ENCODE data around the gene HMCN1.
"Not testable (repeated sequence)": the region's sequence is repeated elsewhere in the genome, so short reads cannot be mapped to it uniquely, and the experiment has no call there.

Gene HMCN1

DNA sequence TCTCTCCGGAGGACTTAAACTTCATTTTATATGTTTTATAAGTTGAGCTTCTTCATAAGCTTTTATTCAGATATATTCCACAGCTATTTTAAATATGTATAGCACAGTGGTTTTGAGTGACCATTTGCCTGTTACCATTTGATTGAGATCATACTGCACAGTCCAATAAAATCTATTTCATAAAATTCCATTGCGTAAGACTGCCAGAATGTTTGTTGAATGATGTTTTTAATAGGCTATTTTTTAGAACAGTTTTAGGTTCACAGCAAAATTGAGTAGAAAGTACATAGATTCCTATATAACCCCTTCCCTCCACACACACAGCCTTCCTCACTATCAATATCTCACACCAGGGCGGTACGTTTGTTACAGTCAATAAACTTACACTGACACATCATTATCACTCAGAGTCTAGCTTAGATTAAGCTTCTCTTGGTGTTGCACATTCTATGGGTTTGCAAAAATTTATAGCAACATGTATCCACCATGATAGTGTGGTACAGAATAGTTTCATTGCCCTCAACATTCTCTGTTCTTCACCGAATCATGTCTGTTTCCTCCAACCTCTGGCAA lies 433.0 kb downstream of the HMCN1 start:
- DNase-seq = no peak

DNA sequence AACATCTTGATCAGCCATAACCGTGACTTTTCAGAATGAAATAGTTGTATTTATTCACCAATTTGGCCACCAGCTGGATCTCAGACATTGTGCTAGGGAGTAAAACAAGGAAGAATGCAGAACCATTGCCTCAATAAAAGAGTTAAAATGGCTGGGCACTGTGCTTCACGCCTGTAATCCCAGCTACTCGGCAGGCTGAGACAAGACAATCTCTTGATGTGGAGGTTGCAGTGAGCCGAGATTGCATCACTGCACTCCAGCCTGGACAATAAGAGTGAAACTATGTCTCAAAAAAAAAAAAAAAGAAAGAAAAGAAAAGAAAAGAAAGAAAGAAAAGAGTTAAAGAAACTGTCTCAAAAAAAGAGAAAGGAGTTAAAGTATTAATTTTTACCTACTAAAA lies 441.4 kb downstream of the HMCN1 start:
- no peak for DNase-seq

DNA sequence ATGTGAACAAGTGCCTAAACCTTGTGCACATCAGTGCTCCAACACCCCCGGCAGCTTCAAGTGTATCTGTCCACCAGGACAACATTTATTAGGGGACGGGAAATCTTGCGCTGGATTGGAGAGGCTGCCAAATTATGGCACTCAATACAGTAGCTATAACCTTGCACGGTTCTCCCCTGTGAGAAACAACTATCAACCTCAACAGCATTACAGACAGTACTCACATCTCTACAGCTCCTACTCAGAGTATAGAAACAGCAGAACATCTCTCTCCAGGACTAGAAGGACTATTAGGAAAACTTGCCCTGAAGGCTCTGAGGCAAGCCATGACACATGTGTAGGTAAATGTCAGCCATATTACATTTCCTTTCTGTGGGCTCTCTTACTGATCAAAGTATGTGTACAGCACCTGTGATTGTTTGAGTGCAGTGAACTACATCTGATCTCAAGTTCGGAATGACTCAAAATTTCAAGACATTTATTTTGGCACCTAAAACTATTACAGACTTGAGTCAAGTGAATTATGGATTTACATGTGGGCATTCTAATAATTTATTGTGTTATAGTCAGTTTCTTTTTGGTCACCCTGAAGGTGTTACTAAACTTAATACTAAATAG lies 444.3 kb downstream of the HMCN1 start:
- no peak for DNase-seq

DNA sequence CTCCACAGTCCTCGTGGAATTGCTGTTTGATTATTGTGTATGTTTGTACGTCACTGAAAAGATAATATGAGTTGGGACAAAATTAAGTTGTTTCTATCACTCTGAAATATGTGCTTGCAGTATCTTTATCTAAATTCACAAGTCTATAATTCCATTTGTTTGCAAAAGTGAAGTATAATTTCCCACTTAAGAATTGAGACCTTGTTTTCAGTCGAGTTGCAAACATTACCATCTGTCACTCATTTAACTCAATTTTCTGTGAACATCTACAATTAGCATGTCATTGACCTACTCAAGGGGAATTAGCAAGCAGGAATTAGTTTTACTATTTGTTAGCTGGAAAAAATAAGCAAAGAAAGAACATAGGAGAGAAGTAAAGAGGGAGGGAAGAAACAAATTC lies 445.0 kb downstream of the HMCN1 start:
- DNase-seq = no peak

DNA sequence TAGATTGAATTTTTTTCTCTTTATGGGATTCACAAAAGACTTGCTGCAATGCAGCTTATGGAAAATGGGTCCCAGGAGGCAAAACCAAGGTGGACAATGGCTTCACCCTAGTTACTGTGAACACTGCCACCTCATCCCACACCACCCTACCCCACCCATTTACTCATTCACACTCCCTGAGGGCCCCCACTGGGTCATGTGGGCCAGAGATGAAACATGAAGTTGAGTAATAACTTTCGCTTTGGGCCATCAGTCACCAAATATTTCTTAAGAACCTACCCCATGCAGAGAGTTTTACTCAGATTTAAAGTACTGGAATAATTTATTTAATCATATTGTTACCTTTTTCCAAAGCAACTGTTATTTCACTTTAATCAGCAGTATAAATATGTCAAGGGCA lies 449.0 kb downstream of the HMCN1 start:
- DNase-seq = peak; percentile 63

DNA sequence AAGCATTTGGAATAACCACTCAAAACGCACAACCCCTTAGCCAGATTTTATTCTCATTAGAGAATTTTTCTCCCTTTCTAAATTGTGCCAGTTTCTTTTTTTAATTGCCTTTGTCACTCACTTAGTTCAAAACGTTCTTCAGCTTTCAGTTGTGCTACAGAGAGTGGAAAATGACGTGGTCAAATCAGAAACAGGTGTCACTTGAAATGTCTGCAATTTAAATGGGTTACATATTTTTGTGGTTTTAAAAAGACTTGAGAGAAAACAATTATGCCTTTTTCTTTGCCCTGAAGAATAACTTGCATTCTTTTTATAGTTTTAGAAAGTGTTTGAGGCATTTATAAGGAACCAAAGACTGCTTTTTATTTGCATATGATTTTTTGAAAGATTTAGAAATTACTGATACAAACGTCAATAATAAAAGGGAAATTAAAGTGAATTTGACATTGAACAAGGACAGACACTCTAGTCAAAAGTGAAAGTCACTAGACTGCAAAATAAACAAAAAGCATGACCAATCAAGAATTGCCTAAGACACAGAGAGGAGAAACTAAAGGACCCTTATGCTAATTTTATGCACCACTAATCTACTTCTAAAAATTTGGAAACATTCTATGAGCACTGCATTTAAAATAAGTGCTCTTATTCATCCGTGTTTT lies 449.9 kb downstream of the HMCN1 start:
- no peak for DNase-seq

DNA sequence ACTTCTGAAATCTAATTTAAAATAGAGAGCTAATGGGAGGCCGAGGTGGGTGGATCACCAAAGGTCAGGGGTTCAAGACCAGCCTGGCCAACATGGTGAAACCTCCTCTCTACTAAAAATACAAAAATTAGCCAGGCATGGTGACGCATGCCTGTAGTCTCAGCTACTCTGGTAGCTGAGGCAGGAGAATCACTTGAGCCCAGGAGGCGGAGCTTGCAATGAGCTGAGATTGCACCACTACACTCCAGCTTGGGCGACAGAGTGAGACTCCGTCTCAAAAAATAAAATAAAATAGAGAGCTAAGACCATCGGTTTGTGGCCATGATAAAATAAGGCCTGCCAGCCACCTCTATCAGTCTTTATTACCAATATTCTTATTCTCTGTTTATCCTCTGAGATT lies 452.1 kb downstream of the HMCN1 start:
- not testable (repeated sequence) for DNase-seq

DNA sequence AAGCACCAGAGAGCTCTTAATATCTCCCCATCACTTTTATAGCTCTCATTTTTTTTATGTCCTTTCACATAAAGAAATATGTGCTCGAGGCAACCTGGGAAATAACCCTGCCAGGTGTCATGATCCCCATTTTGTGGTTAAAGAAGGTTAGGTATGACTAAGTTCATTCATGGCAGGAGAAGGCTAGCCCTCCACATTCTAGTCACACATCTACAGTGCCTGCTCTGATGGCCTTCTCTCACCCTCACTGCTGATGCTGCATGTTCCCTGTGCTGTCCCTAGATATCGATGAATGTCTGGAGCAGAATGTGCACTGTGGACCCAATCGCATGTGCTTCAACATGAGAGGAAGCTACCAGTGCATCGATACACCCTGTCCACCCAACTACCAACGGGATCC lies 453.4 kb downstream of the HMCN1 start:
- no peak for DNase-seq

DNA sequence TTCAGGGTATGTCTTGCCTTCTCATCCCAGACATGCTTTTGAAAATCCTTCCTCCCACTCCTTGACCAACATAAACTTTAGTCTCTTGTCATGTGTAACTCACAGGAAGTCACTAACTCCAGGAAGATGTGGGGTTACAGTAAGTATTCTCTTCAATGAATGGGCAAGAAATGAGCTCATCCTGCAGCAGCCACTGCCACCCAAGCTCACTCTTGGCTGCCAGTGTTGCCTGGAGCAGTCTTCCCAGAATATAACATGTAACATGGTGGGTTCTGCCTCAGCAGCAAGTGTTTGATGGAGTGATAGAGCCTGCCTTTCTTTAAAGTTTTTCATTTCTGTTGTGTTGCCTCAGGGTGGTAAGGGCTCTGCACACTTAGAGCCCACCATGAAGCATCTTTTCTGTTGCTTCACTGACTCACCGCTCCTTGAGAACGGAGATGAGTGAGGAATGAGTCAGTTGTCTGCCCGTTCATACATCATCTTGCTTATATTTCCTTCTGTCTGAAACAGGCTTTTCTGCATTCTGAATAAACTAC lies 453.9 kb downstream of the HMCN1 start:
- DNase-seq = peak; percentile 26

DNA sequence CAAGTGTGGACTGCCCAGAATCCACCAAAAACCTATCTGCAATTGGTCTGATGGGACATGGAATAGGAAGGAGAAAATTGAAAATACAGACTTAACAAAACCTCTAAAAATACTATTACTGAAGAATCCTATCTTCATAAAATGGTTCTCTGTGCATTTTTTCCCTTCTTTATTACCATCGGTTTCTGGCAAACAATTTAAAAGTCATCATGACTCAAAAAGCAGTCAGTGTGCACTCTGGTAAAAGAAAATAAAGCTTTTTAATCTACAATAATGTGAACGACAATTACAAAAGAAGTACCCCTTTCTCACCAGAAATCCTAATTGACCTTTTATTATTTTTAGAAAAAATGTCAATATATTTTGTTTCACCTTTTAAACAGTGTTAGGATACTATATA lies 454.5 kb downstream of the HMCN1 start:
- no peak for DNase-seq

DNA sequence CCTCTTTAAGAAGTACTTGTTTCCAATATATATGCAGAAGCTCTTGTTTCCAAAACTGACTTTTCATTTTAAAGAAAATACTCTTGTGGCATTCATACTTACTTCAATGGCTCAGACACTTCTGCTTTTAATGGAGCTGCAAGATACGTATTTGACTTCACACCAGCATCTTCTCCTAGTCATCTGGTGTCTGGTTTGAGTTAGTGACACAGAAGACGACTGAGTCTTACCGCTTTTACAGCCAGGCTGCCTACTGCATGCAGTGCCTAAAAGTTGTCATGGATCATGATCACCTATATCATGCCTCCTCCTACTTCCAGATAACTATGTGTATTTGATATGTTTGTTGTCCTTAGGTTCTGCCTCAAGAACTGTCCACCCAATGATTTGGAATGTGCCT lies 455.0 kb downstream of the HMCN1 start:
- DNase-seq = no peak

DNA sequence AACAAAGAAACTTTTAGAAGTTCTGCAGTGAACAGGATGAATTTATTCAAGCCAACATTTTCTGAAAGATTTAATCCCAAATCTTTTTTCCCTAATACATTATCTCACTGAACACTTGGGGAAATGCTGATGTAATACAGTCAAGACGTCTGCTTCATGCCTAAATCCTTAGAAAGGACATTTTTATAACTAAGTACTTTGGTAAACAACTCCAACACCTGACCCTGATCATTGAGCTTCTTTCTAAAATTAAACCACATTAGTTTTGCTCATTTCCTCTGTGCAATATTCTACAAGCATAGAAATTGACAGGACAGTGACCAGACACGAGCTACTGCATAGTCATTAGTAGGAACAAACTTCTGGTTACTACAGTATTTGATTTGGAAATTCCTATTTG lies 457.3 kb downstream of the HMCN1 start:
- DNase-seq = no peak

DNA sequence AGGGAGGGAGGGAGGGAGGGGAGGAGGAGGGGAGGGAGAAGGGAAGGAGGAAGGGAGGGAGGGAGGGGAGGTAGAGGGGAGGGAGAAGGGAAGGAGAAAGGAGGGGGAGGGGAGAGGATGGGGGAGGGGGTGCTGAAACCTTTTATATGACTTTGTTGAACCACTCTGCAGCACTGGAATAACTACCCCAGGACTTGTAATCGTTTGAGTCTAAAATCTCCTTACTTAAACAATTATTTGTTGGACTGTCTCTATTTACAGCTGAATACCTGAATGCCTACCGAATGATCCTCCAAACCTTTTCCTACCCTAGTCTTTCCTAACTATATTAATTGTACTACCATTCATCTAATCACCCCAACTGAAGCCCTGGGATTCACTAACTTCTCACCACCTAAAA lies 459.0 kb downstream of the HMCN1 start:
- DNase-seq = no peak

DNA sequence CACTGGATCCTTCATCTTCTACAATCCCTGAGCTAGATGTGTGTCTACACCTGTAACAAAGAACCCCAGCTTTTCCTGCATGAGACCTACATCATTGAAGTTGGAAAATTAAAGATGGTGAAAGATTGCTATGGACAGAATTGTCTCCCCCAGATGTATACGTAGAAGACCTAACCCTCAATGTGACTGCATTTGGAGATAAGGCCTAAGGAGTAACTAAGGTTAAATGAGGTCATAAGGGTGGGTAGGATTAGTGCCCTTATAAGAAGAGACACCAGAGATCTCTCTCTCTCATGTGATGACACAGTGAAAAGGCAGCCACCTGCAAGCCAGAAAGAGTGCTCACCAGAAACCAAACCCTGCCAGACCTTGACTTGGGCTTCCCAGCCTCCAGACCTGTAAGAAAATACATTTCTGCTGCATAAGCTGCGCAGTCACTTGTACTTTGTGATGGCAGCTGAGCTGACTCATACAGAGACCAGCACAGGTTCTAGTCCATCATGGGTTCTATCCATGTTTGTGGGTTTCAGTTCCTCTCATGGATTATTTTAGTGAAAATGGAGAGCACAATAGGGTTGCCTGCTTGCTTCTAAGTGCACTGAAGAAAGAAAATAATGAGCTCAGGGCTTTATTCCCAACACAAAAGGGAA lies 460.0 kb downstream of the HMCN1 start:
- DNase-seq = no peak

DNA sequence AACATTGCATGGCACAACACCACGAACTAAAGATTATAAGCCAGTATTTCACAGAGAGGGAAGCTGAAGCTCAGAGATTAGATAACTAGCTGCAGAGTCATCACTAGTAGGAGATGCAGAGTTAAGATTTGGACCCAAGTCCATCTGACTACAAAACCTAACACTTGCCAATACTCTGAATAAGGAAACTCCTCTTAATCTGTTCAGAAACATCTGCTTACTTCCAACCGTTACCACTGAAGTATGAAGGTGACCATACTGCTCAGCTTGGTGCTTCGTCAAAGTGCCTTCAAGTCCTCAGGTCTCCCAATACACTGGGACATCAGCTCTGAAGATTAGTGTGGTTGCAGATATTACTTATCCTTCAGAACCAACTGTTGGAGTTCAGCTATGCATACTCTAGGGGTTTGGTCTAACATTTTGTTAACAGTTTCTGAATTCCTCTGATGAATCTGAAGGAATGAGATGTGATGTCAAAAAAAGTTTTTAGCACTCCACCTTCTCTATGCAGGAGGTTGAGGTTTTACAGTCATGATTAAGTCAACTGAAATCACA lies 461.3 kb downstream of the HMCN1 start:
- DNase-seq = no peak

DNA sequence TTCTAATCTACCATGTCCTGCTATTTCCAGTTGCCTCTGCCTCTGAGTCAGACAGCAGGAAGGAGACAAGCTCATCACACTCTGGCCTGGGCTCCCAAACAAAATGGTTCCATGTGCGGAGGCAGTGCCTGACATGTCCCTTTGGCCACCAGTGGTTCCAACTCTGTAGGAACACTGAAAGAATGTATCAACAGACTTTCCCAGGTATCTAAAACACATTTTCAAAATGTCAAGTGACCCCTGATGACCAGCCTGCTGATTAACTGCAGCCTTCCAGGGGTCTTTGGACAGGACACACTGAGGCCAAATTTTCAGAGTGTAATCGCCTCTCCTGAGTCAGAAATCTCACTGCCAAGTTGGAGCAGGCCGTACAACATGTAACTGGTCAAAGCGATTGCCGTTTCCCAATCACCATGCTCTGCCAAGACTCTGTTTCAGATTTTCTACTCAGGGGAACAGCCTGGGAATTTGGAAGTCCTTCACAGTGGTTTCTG lies 468.1 kb downstream of the HMCN1 start:
- no peak for DNase-seq

DNA sequence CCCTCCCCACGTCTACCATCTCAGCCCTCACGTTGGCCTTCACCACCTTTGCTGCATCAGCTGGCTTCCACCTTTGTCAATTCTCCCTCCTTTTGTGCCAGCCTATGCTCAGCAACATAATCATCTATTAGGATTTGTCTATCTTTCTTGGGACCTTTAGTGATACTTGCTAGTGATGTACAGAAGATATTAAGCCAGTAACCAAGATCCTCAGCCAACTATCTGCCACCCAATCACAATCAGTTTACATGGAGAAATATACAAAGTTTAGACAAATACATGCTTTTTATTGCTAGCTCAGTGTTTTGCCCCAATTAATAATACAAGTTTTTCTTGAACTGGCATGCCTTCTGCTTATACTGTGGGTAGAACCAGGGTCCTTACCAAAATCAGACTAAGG lies 468.6 kb downstream of the HMCN1 start:
- DNase-seq = no peak

DNA sequence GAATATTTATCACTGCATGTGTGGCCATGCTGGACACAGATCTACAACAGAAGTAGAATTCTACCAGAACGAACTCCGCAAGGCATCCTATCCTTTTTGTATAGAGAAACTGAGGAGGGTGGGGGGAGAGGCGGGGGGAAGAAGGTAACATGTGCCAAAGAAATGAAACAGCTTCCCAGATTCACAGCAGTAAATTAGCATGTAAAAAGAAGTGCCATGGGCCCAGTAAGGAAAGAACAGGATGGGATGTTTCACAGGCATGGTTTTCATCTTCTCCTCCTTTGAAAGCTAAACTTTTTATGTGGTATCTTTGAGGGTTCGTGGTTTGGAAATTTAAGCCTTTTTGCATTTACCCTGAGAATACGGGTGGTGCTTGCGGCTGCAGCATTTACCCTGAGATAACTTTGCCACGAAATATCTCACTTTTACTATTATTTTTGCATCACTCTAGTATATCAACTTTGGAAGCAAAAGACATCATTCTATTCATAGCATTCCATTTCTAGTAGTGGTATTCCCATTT lies 471.9 kb downstream of the HMCN1 start:
- no peak for DNase-seq

DNA sequence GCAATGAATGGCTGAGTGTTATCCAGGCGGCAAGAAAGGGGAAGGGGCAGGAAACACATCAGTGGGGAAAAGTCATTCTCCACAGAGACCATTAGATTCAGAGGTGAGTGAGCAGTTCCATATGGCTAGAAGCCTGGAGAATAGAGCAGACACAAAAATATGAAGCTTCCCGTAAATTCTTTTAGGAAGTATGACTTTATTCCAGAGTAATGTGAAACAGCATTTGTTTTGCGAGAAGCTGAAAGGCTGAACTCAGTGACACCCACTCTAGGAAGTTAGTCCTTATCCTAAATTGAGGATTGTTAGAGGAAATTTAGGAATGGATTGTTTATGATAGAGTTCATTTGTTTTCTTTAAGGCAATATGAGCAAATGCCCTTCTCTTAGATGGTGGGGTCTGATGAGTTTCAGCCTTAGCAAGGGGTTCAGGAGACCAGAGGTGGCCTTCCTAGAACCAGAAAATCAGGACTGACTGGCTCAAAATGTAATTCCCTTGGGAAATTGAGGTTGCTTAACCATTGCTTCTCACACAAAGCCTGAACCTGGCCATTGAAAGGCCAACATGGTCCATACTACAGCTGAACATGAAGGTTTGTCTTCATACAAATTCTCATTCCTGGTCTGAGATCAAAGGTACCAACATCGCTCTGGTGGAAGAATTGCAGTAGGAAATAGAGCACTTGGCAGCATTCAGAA lies 473.3 kb downstream of the HMCN1 start:
- DNase-seq = no peak

DNA sequence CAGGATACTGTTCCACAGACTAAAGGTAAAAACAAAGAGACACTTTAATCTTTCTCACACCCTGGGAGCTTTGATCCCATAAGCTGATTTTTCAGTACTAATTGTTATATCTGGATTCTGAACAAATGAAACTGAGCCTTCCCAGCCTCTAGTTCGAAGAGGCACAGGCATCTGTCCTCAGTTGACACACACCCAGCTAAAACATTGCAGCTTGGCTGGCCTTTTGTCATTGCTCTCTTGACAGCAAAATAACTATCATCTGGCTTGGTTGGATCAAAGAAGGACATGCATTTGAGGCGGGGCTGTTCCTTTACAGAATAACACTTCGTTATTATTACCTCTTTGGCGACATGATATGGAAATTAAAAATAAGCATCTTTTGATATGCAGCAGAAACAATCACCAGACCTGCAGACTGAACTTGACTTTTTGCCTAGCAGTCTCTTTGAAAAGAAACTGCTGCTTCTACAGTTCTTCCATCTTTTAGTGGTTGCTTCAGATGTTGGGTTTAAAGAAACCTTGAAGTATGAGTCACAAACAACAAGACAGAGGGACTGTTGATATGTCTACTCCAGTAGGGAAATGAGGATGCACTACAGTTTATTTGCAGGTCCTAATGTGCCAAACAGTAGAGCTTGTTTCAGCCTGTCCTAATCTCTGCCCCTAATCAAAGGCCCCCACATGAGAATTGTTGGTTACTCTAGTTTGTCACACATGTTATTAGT lies 474.4 kb downstream of the HMCN1 start:
- no peak for DNase-seq

DNA sequence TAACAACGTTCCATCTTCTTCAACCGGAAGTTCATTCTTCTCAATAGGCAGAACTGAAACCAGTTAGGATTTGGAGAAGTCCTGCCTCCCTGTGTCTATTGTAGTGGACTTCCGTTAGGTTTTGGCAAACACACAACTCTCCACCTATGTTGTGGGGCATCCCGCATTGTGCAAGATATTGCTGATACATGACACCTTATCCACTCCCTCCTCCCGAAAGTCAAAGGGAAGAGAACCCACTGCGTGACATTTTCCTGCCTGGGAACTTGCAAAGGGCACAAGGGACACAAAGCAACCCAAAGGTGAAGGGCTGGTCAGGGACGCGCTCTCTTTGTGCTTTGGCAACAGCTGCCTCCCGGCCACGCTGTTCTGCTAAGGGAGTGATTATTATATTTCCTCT lies 476.1 kb downstream of the HMCN1 start:
- DNase-seq = no peak

DNA sequence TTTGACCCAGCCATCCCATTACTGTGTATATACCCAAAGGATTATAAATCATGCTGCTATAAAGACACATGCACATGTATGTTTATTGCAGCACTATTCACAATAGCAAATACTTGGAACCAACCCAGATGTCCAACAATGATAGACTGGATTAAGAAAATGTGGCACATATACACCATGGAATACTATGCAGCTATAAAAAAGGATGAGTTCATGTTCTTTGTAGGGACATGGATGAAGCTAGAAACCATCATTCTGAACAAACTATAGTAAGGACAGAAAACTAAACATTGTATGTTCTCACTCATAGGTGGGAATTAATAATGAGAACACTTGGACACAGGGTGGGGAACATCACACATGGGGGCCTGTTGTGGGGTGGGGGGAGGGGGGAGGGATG lies 477.4 kb downstream of the HMCN1 start:
- DNase-seq = not testable (repeated sequence)
